GM21528 (cell line): ENCODE data around the gene KIF7.

Experiments used
- ATAC-seq: cut with Tn5 transposase; IDR thresholded peaks from one replicate; pipeline ENCODE4 v1.9.1; 2021; ENCODE audit warnings: mild to moderate bottlenecking, moderate library complexity; ENCODE audit not compliant: unreplicated experiment, low FRiP score

Gene KIF7

GRCh38 chr15:89652131-89652530 is 3.1 kb downstream of the KIF7 start:
- ATAC-seq = no peak

- ATAC-seq = no peak
These were observed 5.6 kb downstream of the KIF7 start for GRCh38 chr15:89649716-89650115.

GRCh38 chr15:89649013-89649625 is 6.1 kb downstream of the KIF7 start:
- ATAC-seq = no peak

GRCh38 chr15:89648106-89649012 is 6.9 kb downstream of the KIF7 start:
- ATAC-seq = no peak

- ATAC-seq = no peak
These were observed 7.9 kb downstream of the KIF7 start for GRCh38 chr15:89647191-89647851.

- ATAC-seq = no peak
These were observed 8.7 kb downstream of the KIF7 start for GRCh38 chr15:89646416-89647141.

- ATAC-seq = no peak
These were observed 9.6 kb downstream of the KIF7 start for GRCh38 chr15:89645680-89646079.

- no peak for ATAC-seq
These were observed 13.2 kb downstream of the KIF7 start for GRCh38 chr15:89642106-89642505.

GRCh38 chr15:89641053-89641452 is 14.2 kb downstream of the KIF7 start:
- ATAC-seq = no peak

- no peak for ATAC-seq
These were observed 15.0 kb downstream of the KIF7 start for GRCh38 chr15:89640245-89640644.

- ATAC-seq = no peak
These were observed 21.7 kb downstream of the KIF7 start for GRCh38 chr15:89633585-89633984.

- ATAC-seq = no peak
These were observed 22.5 kb downstream of the KIF7 start for GRCh38 chr15:89632563-89633430.

GRCh38 chr15:89631902-89632264 is 23.4 kb downstream of the KIF7 start:
- no peak for ATAC-seq

- no peak for ATAC-seq
These were observed 24.0 kb downstream of the KIF7 start for GRCh38 chr15:89630974-89631901.

GRCh38 chr15:89630260-89630659 is 25.0 kb downstream of the KIF7 start:
- ATAC-seq = no peak

GRCh38 chr15:89629829-89630228 is 25.4 kb downstream of the KIF7 start:
- ATAC-seq = no peak

- ATAC-seq = no peak
These were observed 26.2 kb downstream of the KIF7 start for GRCh38 chr15:89628806-89629715.

GRCh38 chr15:89628301-89628700 is 27.0 kb downstream of the KIF7 start:
- no peak for ATAC-seq
